Neural crest cell (in vitro differentiated cells): ENCODE data around the gene SAMD8. TPM values are rescaled to one million over a fixed set of nuclear protein-coding genes. Genes with fewer than 3 reads are reported as not detected.
"Not testable (repeated sequence)": the region's sequence is repeated elsewhere in the genome, so short reads cannot be mapped to it uniquely, and the experiment has no call there.

Source experiments
- DNase-seq: peaks from one replicate; pipeline ENCODE4 v3.0.0; 2021; ENCODE audit warnings: low read depth, mixed read lengths, low spot score
- H3K27ac Mint-ChIP-seq: one replicate; pipeline ENCODE4 v1.8.0; 2021; ENCODE audit warnings: mild to moderate bottlenecking, mixed read lengths; ENCODE audit not compliant: unreplicated experiment
- H3K27me3 Mint-ChIP-seq: 2 replicates; pipeline ENCODE4 v1.8.0; 2021; ENCODE audit warnings: low read depth, mild to moderate bottlenecking, mixed read lengths
- H3K36me3 Mint-ChIP-seq: 2 replicates; pipeline ENCODE4 v1.8.0; 2021; ENCODE audit warnings: low read depth, mild to moderate bottlenecking, mixed read lengths
- H3K4me1 Mint-ChIP-seq: 2 replicates; pipeline ENCODE4 v1.8.0; 2021; ENCODE audit warnings: mixed read lengths
- H3K4me3 Mint-ChIP-seq: one replicate; pipeline ENCODE4 v1.8.0; 2021; ENCODE audit warnings: mild to moderate bottlenecking, mixed read lengths
- H3K9me3 Mint-ChIP-seq: 2 replicates; pipeline ENCODE4 v1.8.0; 2021; ENCODE audit warnings: mixed read lengths
- CTCF ChIP-seq: fragments of 200-600 bp; sonication (generic); conservative IDR thresholded peaks from 2 replicates; pipeline ENCODE4 v1.5.0; 2021; ENCODE audit warnings: antibody characterized with exemption, mild to moderate bottlenecking
- total RNA-seq: library from RNA; stranded (reverse); gene quantifications from 2 replicates; pipeline ENCODE4 v1.2.1, GENCODE V29; 2021

The SAMD8 gene
- total RNA-seq, 1 donor from 2014 or later, result 18.7 TPM

DNA sequence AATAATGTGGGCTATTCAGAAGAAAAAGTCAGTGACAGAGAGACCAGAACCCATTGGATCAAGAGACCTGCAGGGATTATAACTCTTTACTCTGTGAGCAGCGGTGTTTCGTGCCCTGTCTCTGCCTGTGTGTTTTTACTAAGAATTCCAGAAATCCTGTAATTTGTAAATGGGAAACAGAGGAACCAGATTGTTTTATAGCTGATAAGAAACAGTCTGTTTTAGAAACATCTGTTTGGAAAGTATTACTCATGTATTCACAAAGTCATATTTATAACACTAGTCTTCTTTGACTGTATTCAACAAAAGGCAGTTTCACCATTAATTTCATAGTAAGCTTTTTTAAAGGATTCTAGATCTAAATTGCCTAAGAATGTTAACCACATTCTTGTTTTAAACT, 69.1 kb downstream of the SAMD8 start:
- no peak for DNase-seq
- Mint-ChIP-seq H3K36me3 (peaks cover 5% of the 10 kb centered on the region), H3K9me3 (no peaks in the 10 kb centered on the region), H3K27me3 (no peaks in the 10 kb centered on the region), H3K27ac (no peak overlapping the region), H3K4me1 (no peaks in the 10 kb centered on the region), H3K4me3 (no peak overlapping the region)
- no peak for TF ChIP-seq CTCF

DNA sequence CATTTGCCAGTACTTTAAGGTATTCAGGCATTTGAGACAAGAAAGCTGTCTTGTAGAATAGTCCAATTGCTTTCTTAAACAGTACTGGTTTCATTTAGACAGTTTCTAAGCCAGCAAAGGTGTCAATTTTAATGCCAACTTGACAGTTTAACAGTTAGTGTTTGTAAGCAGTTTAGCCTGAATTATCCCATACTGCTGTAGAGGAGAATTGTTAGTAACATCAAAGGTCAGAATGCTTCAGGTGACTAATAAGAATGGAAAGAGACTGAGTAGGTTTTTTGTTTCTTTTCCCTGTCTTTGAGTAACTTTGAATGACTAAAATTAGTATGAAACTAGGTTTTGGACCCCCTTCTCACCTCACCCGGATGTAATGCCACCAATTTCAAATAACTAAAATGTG, 69.6 kb downstream of the SAMD8 start:
- no peaks in the 10 kb centered on the region for H3K9me3 Mint-ChIP-seq
- H3K36me3 Mint-ChIP-seq, result peaks cover 5% of the 10 kb centered on the region
- TF ChIP-seq CTCF, result no peak
- no peaks in the 10 kb centered on the region for H3K27me3 Mint-ChIP-seq
- DNase-seq, result no peak
- H3K4me1 Mint-ChIP-seq, result no peaks in the 10 kb centered on the region
- H3K4me3 Mint-ChIP-seq, result no peak overlapping the region
- H3K27ac Mint-ChIP-seq, result no peak overlapping the region

DNA sequence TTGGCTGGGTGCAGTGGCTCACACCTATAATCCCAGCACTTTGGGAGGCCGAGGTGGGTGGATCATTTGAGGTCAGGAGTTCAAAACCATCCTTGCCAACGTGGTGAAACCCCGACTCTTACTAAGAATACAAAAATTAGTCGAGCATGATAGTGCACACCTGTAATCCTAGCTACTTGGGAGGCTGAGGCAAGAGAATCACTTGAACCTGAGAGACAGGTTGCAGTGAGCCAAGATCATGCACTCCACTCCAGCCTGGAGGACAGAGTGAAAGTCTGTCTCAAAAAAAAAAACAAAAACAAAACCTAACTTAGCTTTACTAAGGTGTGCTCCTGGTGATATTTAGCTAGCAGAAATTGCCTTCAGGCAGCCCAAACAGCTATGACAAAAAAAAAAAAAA, 74.9 kb downstream of the SAMD8 start:
- no peak for DNase-seq
- peaks cover 5% of the 10 kb centered on the region for H3K36me3 Mint-ChIP-seq
- no peaks in the 10 kb centered on the region for H3K27me3 Mint-ChIP-seq
- H3K4me1 Mint-ChIP-seq, result peaks cover 3% of the 10 kb centered on the region
- no peaks in the 10 kb centered on the region for H3K9me3 Mint-ChIP-seq
- no peak for TF ChIP-seq CTCF
- H3K4me3 Mint-ChIP-seq, result no peak overlapping the region
- no peak overlapping the region for H3K27ac Mint-ChIP-seq

DNA sequence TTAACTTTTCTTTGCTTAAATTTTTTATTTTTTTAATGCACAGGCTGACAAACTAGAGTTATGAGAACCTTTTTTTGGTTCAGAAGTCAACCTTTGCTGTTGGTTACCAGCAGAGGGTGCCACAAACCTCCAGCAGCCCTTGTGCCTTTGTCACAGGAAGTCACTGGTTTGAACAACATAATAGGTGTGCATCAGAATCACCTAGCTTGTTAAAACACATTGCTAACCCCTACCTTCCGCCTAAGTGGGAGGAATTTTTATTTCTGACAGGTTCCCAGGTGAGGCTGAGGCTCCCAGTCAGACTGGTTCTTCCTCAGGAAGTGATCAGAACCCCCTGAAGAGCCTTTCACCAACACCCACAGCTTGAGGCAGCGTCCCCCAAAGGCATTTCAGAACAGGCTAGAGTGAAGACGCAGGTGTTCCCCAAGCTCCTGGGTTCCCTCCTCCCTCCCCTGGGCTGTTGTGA, 76.5 kb downstream of the SAMD8 start:
- no peaks in the 10 kb centered on the region for H3K27me3 Mint-ChIP-seq
- H3K4me3 Mint-ChIP-seq, result no peak overlapping the region
- H3K27ac Mint-ChIP-seq, result peak overlapping the region; percentile 12
- H3K4me1 Mint-ChIP-seq, result peaks cover 8% of the 10 kb centered on the region
- DNase-seq, result peak; percentile 34
- no peaks in the 10 kb centered on the region for H3K9me3 Mint-ChIP-seq
- TF ChIP-seq CTCF, result peak; percentile 79
- H3K36me3 Mint-ChIP-seq, result peaks cover 2% of the 10 kb centered on the region

DNA sequence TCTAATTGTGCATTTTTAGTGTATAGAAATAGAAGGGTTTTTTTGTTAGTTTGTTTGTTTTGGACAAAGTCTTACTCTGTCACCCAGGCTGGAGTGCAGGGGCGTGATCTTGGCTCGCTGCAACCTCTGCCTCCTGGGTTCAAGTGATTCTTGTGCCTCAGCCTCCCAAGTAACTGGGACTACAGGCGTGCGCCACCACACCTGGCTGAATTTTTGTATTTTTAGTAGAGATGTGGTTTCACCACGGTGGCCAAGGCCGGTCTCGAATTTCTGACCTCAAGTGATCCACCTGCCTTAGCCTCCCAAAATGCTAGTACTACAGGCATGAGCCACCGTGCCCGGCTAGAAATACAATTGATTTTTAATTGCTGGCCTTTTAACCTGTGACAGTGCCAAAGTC, 77.1 kb downstream of the SAMD8 start:
- not testable (repeated sequence) for H3K27ac Mint-ChIP-seq, H3K4me1 Mint-ChIP-seq, H3K9me3 Mint-ChIP-seq, H3K36me3 Mint-ChIP-seq, H3K4me3 Mint-ChIP-seq, DNase-seq, H3K27me3 Mint-ChIP-seq

GRCh38 chr10:75189266-75190096, 78.0 kb downstream of the SAMD8 start:
- Mint-ChIP-seq H3K4me3 (no peak overlapping the region), H3K27me3 (no peaks in the 10 kb centered on the region), H3K27ac (no peak overlapping the region), H3K9me3 (no peaks in the 10 kb centered on the region), H3K4me1 (peaks cover 12% of the 10 kb centered on the region), H3K36me3 (peaks cover 3% of the 10 kb centered on the region)
- no peak for TF ChIP-seq CTCF
- no peak for DNase-seq
